OCI-LY3 (cell line): ENCODE measurements around the gene HNRNPA1L2.

ENCODE experiments used
- CTCF ChIP-seq: fragments of 200-600, 300-600 bp; sonication (generic); IDR thresholded peaks from 2 replicates; pipeline ENCODE4 v1.5.1; 2014; ENCODE audit warnings: antibody characterized with exemption, low read length, low read depth
- EZH2phosphoT487 ChIP-seq: fragments of 200-600 bp; shearing (Covaris generic); IDR thresholded peaks from 2 replicates; pipeline ENCODE4 v1.6.1; 2018; ENCODE audit warnings: antibody characterized with exemption, mixed run types, low read depth

GRCh38 chr13:52615812-52616211 is 26.4 kb upstream of the HNRNPA1L2 start:
- TF ChIP-seq EZH2phosphoT487 = no peak
- TF ChIP-seq CTCF = no peak
